Endothelial cell (in vitro differentiated cells): ENCODE data around the gene ARHGAP24. TPM values are rescaled to one million over a fixed set of nuclear protein-coding genes. Genes with fewer than 3 reads are reported as not detected.

ENCODE experiments used
- DNase-seq: peaks from one replicate; pipeline ENCODE4 v3.0.0; 2021; ENCODE audit warnings: low spot score
- H3K27ac Mint-ChIP-seq: one replicate; pipeline ENCODE4 v1.8.0; 2021; ENCODE audit warnings: mixed read lengths, inconsistent platforms; ENCODE audit not compliant: unreplicated experiment
- H3K27me3 Mint-ChIP-seq: one replicate; pipeline ENCODE4 v1.8.0; 2021; ENCODE audit warnings: mild to moderate bottlenecking, moderate library complexity, mixed read lengths, inconsistent platforms; ENCODE audit not compliant: unreplicated experiment
- H3K36me3 Mint-ChIP-seq: one replicate; pipeline ENCODE4 v1.8.0; 2021; ENCODE audit warnings: mild to moderate bottlenecking, low read depth, mixed read lengths, inconsistent platforms; ENCODE audit not compliant: unreplicated experiment
- H3K4me1 Mint-ChIP-seq: one replicate; pipeline ENCODE4 v1.8.0; 2021; ENCODE audit warnings: mild to moderate bottlenecking, mixed read lengths, inconsistent platforms; ENCODE audit not compliant: unreplicated experiment
- H3K4me3 Mint-ChIP-seq: one replicate; pipeline ENCODE4 v1.8.0; 2021; ENCODE audit warnings: mild to moderate bottlenecking, mixed read lengths, inconsistent platforms; ENCODE audit not compliant: unreplicated experiment
- H3K9me3 Mint-ChIP-seq: one replicate; pipeline ENCODE4 v1.8.0; 2021; ENCODE audit warnings: mixed read lengths, inconsistent platforms; ENCODE audit not compliant: unreplicated experiment
- total RNA-seq: library from RNA; stranded (reverse); fragmentation: NEBNext Ultra II Directional; extraction: Animal tissue kit (Norgen Biotek cat#: 25700); gene quantifications from one replicate; pipeline ENCODE4 v1.2.1, GENCODE V29; 2021; ENCODE audit not compliant: unreplicated experiment
- TF ChIP-seq, protein P1 (sequence below): fragments of 200-600 bp; sonication (generic); IDR thresholded peaks from one replicate; pipeline ENCODE4 v1.5.0; 2021; ENCODE audit warnings: antibody characterized with exemption; ENCODE audit not compliant: unreplicated experiment

The ARHGAP24 gene
- total RNA-seq, 1 donor from 2014 or later, result 5.0 TPM

DNA sequence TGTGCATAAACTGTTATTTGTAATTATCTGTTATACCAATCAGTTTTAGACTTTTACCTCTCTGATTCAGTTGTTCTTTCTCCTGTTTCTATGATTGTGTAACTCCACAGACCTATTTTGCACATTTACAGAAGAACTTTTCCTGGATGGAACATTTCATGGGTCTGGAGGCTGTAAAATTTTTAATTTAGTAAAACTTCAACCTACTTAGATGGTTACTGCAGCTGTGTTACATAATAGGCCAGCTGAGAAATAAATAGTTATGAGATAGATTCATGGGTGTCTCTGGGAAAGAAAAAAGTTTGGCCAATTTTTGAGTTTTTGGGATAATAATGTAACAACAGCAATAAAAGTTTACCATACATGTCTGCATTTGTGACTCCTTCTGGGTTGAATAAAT is 253.5 kb downstream of the ARHGAP24 start:
- Mint-ChIP-seq H3K9me3 (no peaks in the 10 kb centered on the region), H3K36me3 (no peaks in the 10 kb centered on the region), H3K27me3 (peaks cover 3% of the 10 kb centered on the region), H3K27ac (no peak overlapping the region), H3K4me3 (no peak overlapping the region), H3K4me1 (peaks cover 25% of the 10 kb centered on the region)
- DNase-seq, result no peak
- TF ChIP-seq, protein P1, sequence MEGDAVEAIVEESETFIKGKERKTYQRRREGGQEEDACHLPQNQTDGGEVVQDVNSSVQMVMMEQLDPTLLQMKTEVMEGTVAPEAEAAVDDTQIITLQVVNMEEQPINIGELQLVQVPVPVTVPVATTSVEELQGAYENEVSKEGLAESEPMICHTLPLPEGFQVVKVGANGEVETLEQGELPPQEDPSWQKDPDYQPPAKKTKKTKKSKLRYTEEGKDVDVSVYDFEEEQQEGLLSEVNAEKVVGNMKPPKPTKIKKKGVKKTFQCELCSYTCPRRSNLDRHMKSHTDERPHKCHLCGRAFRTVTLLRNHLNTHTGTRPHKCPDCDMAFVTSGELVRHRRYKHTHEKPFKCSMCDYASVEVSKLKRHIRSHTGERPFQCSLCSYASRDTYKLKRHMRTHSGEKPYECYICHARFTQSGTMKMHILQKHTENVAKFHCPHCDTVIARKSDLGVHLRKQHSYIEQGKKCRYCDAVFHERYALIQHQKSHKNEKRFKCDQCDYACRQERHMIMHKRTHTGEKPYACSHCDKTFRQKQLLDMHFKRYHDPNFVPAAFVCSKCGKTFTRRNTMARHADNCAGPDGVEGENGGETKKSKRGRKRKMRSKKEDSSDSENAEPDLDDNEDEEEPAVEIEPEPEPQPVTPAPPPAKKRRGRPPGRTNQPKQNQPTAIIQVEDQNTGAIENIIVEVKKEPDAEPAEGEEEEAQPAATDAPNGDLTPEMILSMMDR, result no peak

DNA sequence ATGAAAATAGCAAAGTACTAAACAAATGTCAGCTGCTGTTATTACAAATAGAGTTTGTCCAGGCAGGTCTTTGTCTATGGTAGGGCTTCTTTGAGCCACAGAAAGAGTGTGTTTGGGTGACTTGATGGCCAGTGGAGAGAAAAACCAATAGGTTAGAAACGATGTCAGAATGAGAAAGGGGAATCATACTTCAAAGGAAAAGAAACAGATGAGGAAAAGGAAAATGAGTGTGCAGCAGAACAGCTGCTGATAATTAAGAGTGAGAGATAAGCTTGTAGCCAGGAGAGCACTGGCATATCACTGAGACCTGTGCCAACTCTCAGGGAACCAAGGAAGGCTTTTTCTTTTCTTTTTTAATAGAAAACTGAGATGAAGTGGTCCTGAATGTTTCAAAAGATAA is 257.2 kb downstream of the ARHGAP24 start:
- Mint-ChIP-seq H3K9me3 (no peaks in the 10 kb centered on the region), H3K4me3 (no peak overlapping the region), H3K27ac (no peak overlapping the region), H3K36me3 (no peaks in the 10 kb centered on the region), H3K27me3 (peaks cover 3% of the 10 kb centered on the region), H3K4me1 (peaks cover 9% of the 10 kb centered on the region)
- no peak for DNase-seq
- TF ChIP-seq, protein P1, result no peak

DNA sequence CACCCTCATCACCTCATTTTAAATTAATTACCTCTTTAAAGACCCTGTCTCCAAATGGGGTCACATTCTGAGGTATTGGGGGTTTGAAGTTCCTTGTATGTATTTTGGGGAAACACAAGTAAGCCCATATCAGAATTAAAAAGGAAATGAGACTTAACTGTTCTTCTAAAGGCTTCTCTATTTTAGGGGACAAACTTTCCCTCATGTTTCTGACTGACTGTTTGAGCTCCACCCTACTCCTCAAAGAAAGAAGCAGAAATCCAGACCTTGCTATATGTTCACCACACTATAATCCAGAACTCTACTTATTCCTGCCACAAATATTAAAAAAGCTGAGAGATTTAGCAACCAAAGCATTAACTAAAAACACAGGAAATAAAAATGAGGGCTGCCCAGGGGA is 258.8 kb downstream of the ARHGAP24 start:
- H3K4me1 Mint-ChIP-seq, result peaks cover 6% of the 10 kb centered on the region
- no peaks in the 10 kb centered on the region for H3K27me3 Mint-ChIP-seq
- H3K36me3 Mint-ChIP-seq, result no peaks in the 10 kb centered on the region
- DNase-seq, result no peak
- TF ChIP-seq, protein P1, result no peak
- no peak overlapping the region for H3K4me3 Mint-ChIP-seq
- no peak overlapping the region for H3K27ac Mint-ChIP-seq
- no peaks in the 10 kb centered on the region for H3K9me3 Mint-ChIP-seq

DNA sequence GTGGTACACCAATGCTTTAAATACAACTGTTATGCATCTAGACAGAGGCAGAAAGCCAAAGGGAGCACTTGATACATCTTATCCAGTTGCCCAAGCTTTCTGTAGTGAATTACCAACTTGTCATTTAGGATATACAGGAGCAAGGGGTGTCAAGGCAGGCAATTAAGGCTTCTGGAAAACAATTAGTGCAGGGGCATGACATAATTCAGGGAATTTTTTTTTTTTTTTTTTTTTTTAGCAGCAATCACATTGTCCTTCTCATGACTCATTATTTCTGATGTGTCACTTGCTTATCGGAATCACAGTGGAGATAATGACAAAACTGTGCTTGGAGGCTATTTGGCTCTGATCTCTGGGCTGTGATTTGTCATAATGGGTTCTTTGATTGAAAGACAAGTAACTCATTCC is 259.5 kb downstream of the ARHGAP24 start:
- Mint-ChIP-seq H3K27me3 (peaks cover 2% of the 10 kb centered on the region), H3K4me1 (peaks cover 6% of the 10 kb centered on the region), H3K9me3 (no peaks in the 10 kb centered on the region), H3K27ac (no peak overlapping the region), H3K36me3 (no peaks in the 10 kb centered on the region), H3K4me3 (no peak overlapping the region)
- TF ChIP-seq, protein P1, result no peak
- DNase-seq, result no peak

DNA sequence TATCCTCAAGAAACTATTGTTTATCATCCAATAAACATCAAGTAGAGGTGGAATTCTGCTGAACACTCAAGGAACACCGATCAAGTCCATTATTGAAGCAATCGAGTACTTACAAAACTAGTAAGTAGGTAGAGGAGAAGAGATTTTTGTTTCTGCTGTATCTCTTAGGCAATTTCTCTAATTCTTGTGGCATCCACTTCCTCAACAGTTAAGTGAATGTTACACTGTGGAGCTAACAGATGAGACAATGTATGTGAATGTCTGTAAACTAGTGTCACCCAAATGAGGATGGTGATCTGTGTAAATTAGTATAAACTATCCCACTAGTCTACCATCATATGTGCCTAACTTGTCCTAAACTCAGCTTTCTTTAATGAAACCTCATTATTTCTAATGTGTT is 261.6 kb downstream of the ARHGAP24 start:
- Mint-ChIP-seq H3K27me3 (peaks cover 4% of the 10 kb centered on the region), H3K27ac (no peak overlapping the region), H3K9me3 (no peaks in the 10 kb centered on the region), H3K4me1 (peaks cover 6% of the 10 kb centered on the region), H3K4me3 (no peak overlapping the region), H3K36me3 (no peaks in the 10 kb centered on the region)
- TF ChIP-seq, protein P1, result no peak
- no peak for DNase-seq
